ENCODE measurements around the gene CDKL5. TPM values are rescaled to one million over a fixed set of nuclear protein-coding genes. Genes with fewer than 3 reads are reported as not detected.

CDKL5 gene
- total RNA-seq, 1 donor from 2014 or later, result 16.3 TPM

DNA sequence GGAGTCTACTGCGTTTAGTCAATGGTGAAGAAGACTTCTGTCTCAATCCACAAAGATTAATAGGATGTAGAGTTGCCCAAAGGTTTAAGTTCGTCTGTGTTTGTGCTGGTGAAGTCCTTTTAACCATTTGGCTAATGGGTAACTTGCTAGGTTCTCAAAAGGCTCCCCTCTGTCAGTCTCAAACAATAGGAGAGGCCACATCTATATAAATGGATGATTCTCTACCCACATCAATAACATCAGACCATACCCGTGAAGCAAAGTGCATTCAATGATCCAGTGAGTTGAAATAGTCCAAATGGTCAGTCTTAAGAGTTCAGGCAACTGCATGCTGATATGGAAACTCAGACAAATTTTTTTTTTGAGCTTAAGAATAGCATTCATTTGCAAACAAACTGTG is 218.4 kb downstream of the CDKL5 start:
- Mint-ChIP-seq H3K36me3 (peaks cover 4% of the 10 kb centered on the region), H3K9me3 (peaks cover 29% of the 10 kb centered on the region), H3K4me1 (no peaks in the 10 kb centered on the region), H3K27ac (no peak overlapping the region), H3K27me3 (ENCODE audit: low read depth) (no peaks in the 10 kb centered on the region), H3K4me3 (no peak overlapping the region)
- TF ChIP-seq, protein P1, sequence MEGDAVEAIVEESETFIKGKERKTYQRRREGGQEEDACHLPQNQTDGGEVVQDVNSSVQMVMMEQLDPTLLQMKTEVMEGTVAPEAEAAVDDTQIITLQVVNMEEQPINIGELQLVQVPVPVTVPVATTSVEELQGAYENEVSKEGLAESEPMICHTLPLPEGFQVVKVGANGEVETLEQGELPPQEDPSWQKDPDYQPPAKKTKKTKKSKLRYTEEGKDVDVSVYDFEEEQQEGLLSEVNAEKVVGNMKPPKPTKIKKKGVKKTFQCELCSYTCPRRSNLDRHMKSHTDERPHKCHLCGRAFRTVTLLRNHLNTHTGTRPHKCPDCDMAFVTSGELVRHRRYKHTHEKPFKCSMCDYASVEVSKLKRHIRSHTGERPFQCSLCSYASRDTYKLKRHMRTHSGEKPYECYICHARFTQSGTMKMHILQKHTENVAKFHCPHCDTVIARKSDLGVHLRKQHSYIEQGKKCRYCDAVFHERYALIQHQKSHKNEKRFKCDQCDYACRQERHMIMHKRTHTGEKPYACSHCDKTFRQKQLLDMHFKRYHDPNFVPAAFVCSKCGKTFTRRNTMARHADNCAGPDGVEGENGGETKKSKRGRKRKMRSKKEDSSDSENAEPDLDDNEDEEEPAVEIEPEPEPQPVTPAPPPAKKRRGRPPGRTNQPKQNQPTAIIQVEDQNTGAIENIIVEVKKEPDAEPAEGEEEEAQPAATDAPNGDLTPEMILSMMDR (IDR thresholded peaks at IDR 0.05; ENCODE audit: unreplicated experiment), result no peak
- DNase-seq (ENCODE audit: low spot score in 2 of 2, unreplicated experiment in 2 of 2), result no peak

DNA sequence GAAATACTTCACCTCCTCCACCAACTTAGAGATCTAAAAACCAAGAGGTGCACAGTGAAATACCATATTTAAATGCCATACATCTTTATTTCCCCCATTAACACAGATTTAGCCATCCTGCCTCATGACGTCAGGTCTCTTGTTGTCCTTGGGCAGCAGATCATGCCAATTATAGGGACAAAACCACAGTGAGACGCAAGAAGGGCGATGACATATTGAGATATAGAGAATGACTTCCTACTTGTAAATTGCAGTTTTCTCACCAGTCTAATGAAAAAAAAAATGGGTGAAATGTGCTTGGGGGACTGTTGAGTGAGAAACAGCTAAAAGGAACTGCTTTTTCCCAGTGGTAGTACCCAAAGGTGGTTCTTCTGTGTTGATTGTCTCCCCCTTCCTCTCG is 222.2 kb downstream of the CDKL5 start:
- no peak overlapping the region for H3K27ac Mint-ChIP-seq
- no peak overlapping the region for H3K4me3 Mint-ChIP-seq
- peaks cover 16% of the 10 kb centered on the region for H3K9me3 Mint-ChIP-seq
- H3K27me3 Mint-ChIP-seq (ENCODE audit: low read depth), result no peaks in the 10 kb centered on the region
- H3K4me1 Mint-ChIP-seq, result peaks cover 15% of the 10 kb centered on the region
- no peak for DNase-seq (ENCODE audit: low spot score in 2 of 2, unreplicated experiment in 2 of 2)
- peaks cover 2% of the 10 kb centered on the region for H3K36me3 Mint-ChIP-seq
- TF ChIP-seq, protein P1 (IDR thresholded peaks at IDR 0.05; ENCODE audit: unreplicated experiment), result no peak

DNA sequence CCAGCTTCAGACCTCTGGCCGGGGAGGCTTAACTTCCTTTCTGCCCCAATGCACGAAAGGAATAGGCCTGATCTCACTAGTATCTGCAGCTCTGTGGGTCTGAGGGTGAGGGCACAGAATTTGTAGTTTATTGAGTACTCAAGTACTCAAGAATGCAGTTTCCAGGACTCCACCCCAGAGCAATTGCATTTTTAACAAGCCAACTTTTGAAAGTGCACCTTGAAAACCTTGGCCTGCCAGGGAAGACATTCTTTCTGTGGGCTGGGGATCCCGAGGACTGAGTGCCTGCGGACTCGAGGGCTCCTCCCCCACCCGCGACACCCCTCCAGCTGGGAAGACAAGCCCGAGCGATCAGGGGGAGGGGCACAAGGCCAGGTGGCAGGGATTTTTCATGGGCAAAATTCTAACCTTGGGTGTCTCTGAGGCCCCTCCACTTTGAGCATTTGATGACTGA is 224.1 kb downstream of the CDKL5 start:
- Mint-ChIP-seq H3K27me3 (ENCODE audit: low read depth) (no peaks in the 10 kb centered on the region), H3K4me3 (no peak overlapping the region), H3K36me3 (peaks cover 2% of the 10 kb centered on the region), H3K4me1 (peaks cover 15% of the 10 kb centered on the region), H3K9me3 (peaks cover 16% of the 10 kb centered on the region), H3K27ac (peak overlapping the region; percentile 84)
- TF ChIP-seq, protein P1 (IDR thresholded peaks at IDR 0.05; ENCODE audit: unreplicated experiment), result no peak
- DNase-seq (ENCODE audit: low spot score in 2 of 2, unreplicated experiment in 2 of 2), result peak in 1 of 2 experiments; percentile 39

DNA sequence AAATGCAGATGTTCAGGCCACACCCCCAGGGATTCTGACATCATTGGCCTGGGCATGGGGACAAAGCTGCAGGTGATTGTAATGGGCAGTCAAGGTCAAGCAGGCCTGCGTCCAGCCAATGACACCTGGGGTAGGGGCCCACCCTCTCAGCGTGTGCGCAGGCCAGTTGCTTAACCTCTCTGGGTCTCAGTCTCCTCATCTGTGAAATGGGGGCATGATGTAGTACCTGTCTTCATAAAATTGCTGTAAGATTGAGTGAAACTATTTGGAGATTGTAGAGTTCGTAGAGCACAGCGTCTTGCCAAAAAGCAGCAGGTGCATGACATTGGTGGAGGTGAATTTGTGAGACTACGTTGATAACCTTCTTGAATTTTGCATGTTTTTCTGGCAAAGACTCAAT is 225.3 kb downstream of the CDKL5 start:
- no peaks in the 10 kb centered on the region for H3K27me3 Mint-ChIP-seq (ENCODE audit: low read depth)
- peaks cover 9% of the 10 kb centered on the region for H3K9me3 Mint-ChIP-seq
- TF ChIP-seq, protein P1 (IDR thresholded peaks at IDR 0.05; ENCODE audit: unreplicated experiment), result no peak
- H3K36me3 Mint-ChIP-seq, result peaks cover 2% of the 10 kb centered on the region
- H3K27ac Mint-ChIP-seq, result no peak overlapping the region
- H3K4me1 Mint-ChIP-seq, result peaks cover 15% of the 10 kb centered on the region
- no peak overlapping the region for H3K4me3 Mint-ChIP-seq
- DNase-seq (ENCODE audit: low spot score in 2 of 2, unreplicated experiment in 2 of 2), result no peak

DNA sequence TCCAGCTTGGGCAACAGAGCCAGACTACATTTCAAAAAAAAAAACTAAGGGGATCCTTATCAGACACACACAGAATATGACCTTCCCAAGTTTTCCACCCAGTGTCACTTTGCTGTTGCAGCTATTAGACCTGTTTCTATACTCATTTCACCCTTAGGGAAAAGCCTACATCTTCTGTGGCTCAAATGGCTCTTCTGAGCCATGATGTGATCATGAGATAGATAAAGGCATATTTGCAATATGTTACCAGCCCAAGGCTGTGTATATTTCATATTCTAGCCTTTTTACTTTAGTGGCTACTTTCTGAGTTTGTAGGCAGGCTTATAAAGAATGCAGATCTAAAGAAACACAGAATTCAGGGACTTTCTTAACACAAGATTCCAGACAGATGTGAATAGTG is 227.2 kb downstream of the CDKL5 start:
- DNase-seq (ENCODE audit: low spot score in 2 of 2, unreplicated experiment in 2 of 2), result no peak
- H3K27ac Mint-ChIP-seq, result no peak overlapping the region
- peaks cover 3% of the 10 kb centered on the region for H3K9me3 Mint-ChIP-seq
- no peak overlapping the region for H3K4me3 Mint-ChIP-seq
- H3K4me1 Mint-ChIP-seq, result peaks cover 15% of the 10 kb centered on the region
- TF ChIP-seq, protein P1 (IDR thresholded peaks at IDR 0.05; ENCODE audit: unreplicated experiment), result no peak
- H3K36me3 Mint-ChIP-seq, result no peaks in the 10 kb centered on the region
- H3K27me3 Mint-ChIP-seq (ENCODE audit: low read depth), result no peaks in the 10 kb centered on the region
